DND-41 (cell line): ENCODE data around the gene ZNF343.
"Not testable (repeated sequence)": the region's sequence is repeated elsewhere in the genome, so short reads cannot be mapped to it uniquely, and the experiment has no call there.

Experiments used
- EZH2 ChIP-seq: IDR thresholded peaks from 3 replicates; pipeline ENCODE4 v1.6.1; 2012; ENCODE audit warnings: borderline replicate concordance, low read depth, mild to moderate bottlenecking, moderate library complexity, low read length, inconsistent platforms; ENCODE audit not compliant: severe bottlenecking
- TF ChIP-seq, protein P1 (sequence below): IDR thresholded peaks from 2 replicates; pipeline ENCODE4 v1.5.1; 2012; ENCODE audit warnings: borderline replicate concordance, low read length, moderate library complexity, mild to moderate bottlenecking; ENCODE audit not compliant: poor library complexity, severe bottlenecking; ENCODE audit errors: extremely low read depth

DNA sequence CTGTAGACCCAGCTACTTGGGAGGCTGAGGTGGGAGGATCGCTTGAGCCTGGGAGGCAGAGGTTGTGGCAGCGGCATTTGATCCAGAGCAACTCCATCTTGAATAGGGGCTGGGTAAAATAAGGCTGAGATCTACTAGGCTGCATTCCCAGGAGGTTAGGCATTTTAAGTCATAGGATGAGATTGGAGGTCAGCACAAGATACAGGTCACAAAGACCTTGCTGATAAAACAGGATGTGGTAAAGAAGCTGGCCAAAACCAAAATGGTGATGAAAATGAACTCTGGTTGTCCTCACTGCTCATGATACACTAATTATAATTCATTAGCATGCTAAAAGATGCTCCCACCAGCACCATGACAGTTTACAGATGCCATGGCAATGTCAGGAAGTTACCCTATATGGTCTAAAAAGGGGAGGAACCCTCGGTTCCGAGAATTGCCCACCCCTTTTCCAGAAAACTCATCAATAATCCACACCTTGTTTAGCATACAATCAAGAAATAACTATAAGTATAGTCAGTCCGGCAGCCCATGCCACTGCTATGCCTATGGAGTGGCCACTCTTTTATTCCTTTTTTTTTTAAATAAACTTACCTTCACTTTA, 14.2 kb upstream of the ZNF343 start:
- TF ChIP-seq, protein P1, sequence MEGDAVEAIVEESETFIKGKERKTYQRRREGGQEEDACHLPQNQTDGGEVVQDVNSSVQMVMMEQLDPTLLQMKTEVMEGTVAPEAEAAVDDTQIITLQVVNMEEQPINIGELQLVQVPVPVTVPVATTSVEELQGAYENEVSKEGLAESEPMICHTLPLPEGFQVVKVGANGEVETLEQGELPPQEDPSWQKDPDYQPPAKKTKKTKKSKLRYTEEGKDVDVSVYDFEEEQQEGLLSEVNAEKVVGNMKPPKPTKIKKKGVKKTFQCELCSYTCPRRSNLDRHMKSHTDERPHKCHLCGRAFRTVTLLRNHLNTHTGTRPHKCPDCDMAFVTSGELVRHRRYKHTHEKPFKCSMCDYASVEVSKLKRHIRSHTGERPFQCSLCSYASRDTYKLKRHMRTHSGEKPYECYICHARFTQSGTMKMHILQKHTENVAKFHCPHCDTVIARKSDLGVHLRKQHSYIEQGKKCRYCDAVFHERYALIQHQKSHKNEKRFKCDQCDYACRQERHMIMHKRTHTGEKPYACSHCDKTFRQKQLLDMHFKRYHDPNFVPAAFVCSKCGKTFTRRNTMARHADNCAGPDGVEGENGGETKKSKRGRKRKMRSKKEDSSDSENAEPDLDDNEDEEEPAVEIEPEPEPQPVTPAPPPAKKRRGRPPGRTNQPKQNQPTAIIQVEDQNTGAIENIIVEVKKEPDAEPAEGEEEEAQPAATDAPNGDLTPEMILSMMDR, result not testable (repeated sequence)
- not testable (repeated sequence) for TF ChIP-seq EZH2
